ELR (cell line): ENCODE measurements around the gene MYO1G.
A peak's percentile ranks its signal among the peaks of the same experiment; 100 is the strongest.
"Not testable (repeated sequence)": the region's sequence is repeated elsewhere in the genome, so short reads cannot be mapped to it uniquely, and the experiment has no call there.

Source experiments
- DNase-seq: peaks from one replicate; pipeline ENCODE4 v3.0.0-alpha.2; 2015; ENCODE audit warnings: low read depth

Gene MYO1G

DNA sequence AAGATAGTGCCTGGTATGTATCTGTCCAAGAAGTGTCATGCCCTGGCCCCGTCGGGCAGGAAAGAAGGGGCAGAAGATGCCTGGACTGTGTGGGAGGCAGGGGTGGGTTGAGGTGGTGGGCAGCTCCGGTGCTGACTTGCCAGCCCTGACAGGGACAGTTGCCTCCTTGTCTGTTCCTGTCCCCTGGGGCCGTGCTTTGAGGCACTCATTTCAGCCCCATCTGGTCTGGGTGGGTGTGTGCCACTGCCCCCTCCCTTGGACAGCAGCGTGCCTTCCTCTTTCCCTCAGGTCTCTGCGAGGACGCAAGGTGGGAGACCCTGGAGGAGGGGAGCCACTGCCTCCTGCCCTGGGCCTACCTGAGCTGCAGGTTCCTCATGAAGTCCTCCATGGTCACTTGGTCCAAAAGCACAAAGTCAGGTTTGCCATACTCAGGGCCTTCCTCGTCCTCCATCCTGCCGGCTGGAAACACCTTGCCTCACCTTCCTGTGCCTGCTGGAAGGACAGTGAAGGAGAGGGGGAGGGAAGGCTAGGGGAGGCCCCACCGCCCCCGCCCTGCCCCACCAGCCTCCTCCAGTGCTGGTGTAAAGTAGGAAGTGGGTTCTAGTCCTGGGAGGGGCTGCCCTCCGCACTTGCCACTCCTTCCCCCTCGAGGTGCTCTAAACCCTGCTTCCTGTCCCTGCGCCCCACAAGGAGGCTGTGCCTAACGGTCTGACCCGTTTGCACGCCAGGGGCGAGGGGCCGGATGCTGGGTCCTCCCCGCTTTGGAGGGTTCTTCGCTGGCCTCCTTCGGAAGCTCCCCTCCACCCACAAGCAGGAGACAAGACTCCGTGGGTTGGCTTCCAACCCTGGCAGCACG lies at the start of gene MYO1G:
MYO1G (minus strand) TSS at position 505 of the 856 bp plus-strand sequence; CDS start at position 451, 54 bp downstream.
- DNase-seq = no peak

DNA sequence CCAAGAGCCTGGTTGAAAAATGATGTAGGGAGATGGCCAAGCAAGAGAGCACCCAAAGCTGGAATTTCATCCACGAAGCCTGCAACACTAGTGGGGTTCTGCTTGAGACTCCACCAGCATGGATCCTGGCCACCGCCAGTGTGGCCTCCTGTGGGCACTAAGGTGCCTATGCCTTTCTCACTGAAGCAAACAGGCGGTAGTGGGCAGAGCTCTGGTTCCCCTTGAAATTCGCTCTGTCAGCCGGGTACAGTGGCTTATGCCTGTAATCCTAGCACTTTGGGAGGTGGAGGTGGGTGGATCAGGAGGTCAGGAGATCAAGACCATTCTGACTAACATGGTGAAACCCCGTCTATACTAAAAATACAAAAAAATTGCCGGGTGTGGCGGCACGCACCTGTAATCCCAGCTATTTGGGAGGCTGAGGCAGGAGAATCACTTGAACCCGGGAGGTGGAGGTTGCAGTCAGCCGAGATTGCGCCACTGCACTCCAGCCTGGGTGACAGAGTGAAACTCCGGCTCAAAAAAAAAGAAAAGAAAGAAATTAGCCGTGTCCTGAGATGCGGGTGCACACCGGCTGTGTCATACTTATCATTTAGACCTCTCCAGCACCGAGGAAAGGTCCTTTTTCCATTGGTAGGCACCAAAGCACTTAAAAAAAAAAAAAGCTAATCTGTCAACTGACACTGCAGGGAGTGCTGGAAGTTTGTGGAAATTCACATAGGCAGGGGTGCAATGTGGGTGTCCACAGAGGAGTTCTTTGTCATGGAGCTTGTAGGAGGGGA lies 49.5 kb upstream of the MYO1G start:
- DNase-seq = no peak

DNA sequence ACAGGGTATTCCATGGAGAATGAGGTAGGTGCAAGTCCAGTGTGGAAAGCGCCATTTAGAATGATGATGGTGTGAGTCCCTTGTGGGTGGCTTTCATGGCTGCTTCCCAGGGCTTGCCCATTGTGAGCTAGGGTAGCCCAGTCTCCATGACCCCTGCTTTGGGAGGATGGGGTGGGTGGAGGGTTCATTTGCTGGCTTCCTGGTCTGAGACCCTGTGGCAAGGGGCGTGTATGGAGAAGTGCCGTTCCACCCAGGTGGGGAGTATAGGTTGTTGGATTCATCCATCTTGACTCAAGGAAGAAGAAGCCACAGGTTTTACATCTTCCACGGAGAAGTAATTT lies 48.9 kb upstream of the MYO1G start:
- no peak for DNase-seq

DNA sequence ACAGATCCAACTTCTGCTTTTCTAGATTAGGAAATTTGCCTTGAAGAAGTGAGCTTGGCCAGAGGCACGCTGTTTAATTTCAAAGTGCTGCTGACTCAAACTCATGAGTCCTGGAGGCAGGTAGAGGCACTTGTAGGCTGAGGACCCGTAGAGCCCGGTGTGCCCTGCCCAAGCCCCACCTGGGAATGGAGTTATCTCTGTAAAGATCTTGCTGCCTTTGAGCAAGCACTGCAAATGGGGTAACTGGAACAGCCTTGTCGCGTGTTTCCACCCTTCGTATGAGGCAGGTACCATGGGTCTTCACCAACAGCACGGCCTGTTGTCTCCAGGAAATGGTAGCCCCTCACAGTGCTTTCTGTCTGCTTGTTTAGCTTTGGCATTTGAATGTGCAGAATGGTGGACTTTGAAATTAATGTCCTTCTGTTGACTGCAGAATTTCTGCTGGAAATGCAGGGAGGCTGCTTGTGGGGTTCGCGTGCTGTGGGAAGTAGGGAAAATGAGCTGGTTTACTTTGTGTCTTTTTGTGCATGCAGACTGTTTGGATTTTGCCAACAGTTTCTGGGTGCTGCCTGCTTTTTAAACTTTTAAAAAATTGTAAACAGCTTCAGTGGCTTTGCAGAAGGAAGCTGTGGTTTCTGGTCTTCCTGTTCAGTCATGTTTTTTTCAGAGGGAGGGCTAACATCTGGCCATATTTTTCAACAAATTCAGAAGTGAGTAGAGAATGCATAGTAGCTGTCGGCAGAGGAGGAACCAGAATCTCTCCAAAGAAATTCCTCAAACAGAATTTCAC lies 48.4 kb upstream of the MYO1G start:
- peak; percentile 51 for DNase-seq

DNA sequence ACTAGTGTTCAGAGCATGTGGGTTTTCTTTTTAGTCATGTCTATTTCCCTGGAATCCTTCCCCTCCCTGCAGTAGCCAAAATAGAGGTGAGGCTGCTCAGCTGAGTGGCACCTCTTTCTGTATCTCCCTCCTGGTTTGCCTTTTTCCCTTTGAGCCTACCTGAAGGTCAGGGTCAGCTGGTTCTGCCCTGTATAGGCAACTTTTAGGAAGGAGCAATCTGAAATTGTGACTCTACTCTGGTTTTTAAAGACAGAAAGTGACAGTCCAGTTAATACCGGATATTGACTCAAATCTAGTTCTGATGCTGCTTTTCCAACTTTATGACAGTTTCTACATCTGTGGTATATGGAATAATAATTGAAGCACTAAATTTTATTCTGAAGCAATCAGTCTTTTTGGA lies 47.2 kb upstream of the MYO1G start:
- no peak for DNase-seq

DNA sequence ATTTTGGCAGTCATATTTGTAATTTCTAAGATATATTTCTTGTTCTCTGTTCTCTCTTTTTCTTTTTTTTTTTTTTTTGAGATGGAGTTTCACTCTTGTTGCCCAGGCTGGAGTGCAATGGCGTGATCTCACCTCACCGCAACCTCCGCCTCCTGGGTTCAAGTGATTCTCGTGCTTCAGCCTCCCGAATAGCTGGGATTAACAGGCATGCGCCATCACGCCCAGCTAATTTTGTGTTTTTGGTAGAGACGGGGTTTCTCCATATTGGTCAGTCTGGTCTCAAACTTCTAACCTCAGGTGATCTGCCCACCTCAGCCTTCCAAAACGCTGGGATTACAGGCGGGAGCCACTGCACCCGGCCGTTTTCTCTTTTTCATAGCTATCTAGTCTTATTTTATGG lies 46.7 kb upstream of the MYO1G start:
- DNase-seq = not testable (repeated sequence)

DNA sequence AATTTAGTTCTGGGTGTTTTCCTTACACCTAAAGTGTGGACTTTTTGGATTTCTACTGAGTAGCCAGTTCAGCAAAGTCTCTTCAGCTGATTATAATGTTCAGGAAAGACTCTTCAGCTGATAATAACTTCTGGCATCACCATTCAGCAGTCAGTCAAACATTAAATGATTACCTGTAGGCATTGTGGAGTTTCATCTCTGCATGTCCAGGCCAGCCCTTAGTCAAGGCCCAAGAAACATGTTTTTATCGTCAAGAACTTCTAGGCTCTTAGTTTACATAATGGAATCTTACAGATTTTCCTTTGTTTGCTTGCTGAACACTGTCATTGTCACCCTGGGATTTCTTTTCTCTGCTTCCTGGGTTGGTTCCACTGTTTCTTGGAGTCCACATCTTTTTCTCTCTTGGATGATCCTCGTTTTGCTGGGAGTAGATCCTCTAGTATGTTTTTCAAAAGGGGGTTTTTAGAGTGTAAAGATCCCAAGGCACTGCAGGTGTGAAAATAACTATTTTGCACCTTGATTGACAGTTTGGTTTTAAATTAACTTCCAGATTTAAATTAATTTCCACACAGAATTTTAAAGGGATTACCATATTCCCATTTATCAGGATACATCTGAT lies 45.4 kb upstream of the MYO1G start:
- DNase-seq = no peak

DNA sequence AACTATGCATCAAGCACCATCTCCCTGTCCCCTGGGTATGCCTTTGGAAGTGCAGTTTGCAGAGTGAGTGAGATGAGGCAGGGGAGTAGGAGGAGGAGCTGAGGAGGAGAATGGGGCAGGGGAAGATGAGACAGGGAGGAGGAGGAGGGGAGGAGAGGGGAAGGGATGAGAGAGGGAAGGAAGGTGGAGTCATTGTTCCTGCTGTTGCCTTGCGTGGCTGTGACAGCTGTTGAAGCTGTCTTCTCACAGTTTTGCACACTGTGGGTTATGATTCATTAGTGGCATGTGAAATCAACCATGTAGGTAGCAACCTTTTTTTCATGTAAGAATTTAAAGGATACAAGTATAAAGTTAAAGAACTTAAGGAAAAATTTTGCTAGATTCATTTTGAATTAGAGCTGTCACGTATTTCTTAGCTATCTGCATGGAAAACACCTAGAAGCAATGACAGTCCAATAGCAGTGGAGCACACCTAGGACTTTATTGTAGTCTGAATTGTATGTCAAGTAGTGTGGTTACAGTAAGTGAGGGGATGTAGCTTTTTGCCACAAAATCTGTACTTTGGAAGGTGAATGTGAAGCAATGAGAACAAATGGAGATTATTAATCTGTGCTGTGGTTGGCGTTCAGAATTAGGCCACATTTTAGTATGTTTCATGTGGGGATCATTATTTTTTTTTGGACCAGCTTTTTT lies 42.9 kb upstream of the MYO1G start:
- peak; percentile 55 for DNase-seq

DNA sequence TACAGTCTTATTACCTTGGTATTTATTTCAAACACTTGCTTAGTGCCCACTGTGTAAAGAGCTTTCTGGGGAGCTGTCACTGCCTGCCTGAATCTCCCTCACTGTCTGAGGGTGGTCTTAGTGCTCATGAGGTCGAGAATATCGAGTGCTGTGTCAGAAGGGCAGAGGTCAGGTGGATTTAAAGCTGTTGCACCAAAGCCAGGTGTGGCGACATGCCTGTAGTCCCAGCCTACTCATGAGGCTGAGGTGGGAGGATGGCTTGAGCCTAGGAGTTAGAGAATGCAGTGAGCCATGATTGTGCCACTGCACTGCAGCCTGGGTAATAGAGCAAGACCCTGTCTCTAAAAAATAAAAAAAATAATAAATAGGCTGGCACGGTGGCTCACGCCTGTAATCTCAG lies 42.1 kb upstream of the MYO1G start:
- DNase-seq = no peak

DNA sequence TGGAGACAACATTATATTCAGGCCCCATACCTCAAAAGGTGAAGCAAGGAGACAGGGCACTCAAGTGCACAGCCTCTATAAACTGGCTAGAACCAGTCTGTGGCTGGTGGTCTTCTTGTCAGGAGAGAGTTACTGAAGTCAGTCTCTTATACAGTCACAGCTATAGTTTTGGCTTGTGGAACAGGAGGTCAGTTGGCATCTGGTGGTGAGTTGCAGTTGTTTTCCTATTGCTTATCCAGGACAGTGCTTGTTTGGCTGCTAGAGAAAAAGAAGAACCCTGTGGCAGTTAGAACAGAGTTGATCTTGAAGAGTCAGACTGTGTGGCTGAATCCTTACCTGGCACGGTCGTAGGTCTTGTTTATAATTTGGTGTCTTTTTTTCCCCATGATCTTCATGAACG lies 38.4 kb upstream of the MYO1G start:
- DNase-seq = no peak

DNA sequence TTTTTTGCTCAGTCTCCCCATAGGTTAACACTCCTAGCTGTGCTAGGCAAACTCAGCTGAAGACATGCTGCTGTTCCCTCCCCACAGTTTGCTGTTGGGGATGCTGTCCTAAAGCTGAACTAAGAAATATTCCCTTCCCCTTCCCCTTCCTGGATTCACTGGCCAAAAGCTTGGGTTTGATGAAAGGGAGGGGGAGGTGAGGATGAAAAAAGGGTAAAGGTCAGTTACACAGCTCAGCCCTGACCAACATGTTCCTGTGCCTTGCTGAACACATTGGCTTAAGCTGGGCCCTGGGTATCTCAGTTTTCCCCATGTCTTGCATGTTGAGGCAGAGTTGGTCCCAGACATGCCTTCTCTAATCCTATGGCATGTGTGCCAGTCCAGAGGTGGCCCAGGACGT lies 36.5 kb upstream of the MYO1G start:
- DNase-seq = no peak

DNA sequence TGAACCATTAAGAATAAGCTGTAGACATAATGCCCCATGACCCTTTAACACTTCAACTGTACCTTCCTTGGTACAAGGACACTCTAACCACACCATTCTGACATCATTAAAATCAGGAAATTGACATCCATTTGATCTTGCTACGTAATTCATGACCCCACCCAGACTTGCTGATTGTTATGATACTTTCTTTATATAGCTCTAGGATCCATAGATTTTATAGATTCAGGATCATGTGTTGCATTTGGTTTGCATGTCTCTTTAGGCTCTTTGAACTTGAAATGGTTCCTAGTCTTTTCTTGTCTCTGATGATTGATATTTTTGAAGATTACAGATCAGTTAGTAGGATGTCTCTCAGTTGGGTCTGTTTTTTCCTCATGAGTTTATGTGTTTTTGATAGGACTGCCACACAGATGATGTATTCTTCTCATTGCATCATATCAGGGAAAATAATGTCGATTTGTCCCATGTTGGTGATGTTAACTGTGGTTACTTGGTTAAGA lies 34.7 kb upstream of the MYO1G start:
- no peak for DNase-seq

DNA sequence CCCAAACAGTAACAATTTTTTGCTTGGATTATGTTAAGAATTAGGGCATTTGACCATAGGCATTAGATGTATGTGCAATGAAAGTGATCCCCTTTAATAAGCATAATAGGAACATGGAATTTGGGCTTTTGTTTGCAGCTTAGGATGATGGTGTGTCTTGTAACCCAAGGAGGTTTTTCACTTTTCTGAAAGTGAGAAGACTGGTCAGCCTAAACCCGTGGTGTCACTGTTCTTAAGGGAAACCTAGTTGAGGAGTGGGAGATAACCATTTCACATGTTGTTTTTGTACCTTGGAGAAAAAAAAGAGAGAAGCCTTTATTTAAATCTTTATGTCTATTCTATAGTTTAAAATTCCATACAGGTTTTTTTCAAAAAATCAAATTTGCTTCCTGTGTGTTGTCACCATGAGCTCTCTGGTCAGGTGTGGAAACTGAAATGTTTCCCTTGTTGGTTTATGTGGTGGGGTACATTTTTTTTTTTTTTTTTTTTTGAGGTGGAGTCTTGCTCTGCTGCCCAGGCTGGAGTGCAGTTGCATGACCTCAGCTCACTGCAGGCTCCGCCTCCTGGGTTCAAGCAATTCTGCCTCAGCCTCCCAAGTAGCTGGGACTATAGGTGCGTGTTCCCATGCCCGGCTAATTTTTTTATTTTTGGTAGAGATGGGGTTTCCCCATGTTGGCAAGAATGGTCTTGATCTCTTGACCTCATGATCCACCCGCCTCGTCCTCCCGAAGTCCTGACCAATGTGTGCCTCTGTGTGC lies 28.9 kb upstream of the MYO1G start:
- DNase-seq = no peak

DNA sequence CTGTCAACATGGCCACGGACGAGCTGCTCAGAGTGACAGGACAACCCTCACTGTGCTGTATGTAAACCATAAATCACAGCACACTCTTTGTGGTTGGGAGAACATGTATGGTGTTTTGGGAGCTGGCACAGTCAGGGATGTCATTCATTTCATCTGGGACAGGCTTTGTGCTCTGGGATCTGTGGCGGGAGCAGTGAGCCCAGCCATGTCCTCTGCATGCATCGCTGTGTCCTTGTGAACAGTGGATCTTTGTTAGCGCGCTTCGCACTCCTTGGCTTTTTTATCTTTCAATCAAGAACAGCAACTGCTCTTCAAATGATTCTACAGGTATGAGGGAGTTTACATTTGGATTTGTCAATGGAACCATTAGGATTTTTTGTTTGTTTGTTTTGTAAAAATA lies 28.3 kb upstream of the MYO1G start:
- no peak for DNase-seq

DNA sequence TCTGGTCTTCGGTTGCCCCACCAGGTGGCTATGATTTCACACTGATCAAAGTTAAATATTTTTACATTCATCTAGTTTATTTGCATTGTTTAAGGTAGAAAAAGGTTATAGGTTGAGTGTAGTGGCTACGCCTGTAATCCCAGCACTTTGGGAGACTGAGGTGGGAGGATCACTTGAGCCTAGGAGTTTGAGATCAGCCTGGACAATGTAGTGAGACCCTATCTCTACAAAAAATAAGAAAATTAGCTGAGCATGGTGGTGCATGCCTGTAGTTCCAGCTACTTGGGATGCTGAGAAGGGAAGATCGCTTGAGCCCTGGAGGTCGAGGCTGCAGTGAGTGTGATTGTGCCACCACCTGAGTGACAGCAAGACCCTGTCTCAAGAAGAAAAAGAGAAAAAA lies 25.0 kb upstream of the MYO1G start:
- DNase-seq = no peak

DNA sequence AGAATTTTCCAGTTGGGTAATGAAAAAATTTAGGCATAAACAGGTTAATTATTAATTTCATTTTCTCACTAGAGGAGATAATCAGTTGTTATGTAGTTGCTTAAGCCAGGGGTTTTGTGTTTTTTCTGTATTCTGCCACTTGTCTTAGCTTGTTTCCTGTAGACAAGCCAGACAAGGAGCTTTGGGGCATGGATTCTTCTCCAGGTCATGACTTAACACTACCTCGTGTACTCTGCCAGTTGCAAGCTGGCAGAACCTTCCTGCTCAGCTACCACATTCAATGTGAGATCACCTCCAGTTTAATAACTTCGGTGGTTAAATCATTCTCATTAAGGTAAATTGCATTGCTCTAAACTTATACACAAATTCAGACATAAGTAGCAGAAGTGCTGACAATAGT lies 23.0 kb upstream of the MYO1G start:
- no peak for DNase-seq

DNA sequence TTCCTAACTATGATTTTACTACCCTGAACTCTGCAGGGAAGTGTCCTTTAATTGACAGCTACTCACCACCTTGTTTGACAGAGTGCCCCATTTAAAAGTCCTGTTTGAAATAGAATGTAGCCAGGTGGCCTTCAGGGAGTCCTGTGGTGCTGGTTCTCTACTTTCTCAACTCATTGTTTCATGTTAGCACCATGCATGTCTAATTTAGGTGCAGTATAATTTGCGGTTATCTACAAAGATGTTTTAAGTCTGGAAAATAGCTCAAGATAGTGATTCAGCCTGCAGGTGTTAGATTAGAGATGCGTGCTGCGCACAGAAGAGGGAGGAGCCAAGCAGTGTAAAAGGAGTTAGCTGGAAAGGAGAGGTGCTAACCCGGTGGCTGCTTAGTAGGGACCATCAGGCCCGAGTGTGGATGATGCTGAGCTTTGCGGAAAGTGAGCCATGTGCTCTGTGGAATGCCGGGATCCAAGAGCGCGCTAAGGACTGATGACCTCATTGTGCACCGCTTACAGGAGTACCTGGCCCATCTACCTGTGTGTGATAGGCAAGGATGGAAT lies 22.4 kb upstream of the MYO1G start:
- no peak for DNase-seq

DNA sequence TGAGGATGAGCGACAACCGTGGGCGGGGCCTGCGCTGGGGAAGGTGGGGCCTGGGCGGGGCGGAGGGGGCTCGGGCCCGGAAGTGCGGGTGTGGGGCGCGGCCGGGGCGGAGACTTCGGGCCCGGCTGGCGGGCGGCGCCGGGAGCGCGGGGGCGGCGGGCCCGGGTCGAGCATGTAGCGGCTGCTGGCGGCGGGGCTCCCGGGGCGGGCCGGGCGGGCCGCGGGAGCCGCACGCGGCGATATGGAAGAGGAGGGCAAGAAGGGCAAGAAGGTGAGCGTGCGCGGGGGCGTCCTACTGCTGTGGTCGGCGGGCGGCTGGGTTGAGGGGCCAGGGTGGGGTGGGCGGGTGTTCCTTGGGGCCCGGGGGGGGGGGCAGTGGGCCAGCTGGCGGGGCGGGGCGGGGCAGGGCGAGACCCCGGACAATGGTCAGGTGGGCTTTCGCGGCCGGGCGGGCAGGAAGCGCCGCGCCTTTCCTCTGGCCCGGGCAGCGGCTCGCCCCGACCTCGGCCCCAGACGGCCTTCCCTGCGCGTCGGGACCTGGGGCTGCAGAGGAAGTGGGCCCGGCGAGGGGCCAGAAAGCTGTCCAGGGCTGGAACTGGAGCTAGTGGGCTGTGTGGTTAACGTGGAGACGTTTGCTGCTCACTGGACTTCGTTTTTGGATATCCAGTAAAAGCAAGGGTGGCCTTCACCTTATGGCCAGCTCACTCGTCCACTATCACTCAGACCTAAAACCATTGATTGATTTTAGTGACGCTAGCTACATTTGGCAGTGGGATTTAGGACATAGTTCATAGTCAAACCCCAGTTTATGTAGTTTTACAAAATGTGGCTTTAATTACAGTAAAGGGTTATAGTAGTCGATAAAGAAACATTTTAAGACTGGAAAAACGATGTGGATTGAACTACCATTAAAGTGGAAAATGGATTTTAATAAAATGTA lies 21.5 kb upstream of the MYO1G start, which contains the start of gene CCM2:
CCM2 (plus strand) TSS at position 109 of the 940 bp plus-strand sequence; CDS start at position 242, 133 bp downstream.
- peak; percentile 75 for DNase-seq
